Measurements from ENCODE around the gene WLS. TPM values are rescaled to one million over a fixed set of nuclear protein-coding genes. Genes with fewer than 3 reads are reported as not detected.

WLS gene
- total RNA-seq, 8 experiments from 2014 or later, result 13.4 to 430 (median 75.4) TPM

DNA sequence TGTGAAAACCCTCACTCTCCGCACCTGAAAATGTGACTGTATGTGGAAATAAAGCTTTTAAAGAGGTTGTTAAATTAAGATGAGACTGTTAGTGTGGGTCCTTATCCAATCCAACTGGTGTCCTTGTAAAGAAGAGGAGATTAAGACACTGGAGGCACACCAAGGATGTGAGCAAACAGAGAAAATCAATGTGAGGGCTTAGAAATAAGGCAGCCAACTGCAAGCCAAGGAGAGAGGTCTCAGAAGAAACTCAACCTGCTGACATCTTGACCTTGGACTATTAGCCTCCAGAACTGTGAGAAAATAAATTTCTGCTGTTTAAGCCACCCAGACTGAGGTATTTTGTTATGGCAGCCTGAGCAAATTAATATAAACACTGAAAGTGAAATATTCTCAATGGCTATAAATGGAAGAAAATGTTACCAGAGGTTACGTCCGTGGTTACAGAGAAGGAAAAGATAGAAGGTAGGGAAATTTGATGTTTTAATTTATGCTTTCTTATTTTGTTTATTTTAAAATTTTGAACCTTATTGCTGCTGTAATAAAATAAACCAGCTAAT, 22.4 kb upstream of the WLS start:
- H3K27ac ChIP-seq, result no peak overlapping the region
- no peak overlapping the region for H3K4me3 ChIP-seq
- in situ Hi-C loops (cut with MboI; ENCODE audit: low pct_unique_long_range_greater_than_20kb in 2 of 9, low sequenced_read_pairs in 9 of 9, unreplicated experiment in 9 of 9), result no loop called here
- no peaks in the 10 kb centered on the region for H3K4me1 ChIP-seq (replicated peaks in 1 of 2)
- WGBS, 10 experiments, result 73 to 98% (median 92%) methylated on average over 2 to 3 of the region's 3 CpGs
- no peak for ATAC-seq (replicated peaks in 6 of 8)

DNA sequence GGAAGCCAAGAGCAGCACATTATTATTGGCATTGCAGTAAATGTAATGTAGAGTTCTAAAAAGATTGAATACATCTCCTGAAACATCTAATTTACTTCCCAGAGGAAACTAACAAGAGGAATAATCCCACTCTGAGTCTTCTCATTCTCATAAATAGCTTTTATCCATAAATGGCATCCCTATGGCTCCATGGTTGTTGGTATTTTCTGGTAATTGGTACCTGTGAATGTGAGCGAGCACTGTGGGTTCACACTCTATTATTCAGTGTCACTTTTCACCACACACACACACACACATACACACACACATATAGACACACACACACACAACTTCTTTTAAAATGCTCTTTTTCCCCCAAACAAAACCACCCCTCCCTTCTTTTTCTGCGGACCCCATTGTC, 4.7 kb upstream of the WLS start:
- WGBS, 10 experiments, result 80 to 100% (median 83%) methylated on average over 1 to 2 of the region's 2 CpGs; no CpG with 5 or more reads in 2 of the 10 experiments
- Histone ChIP-seq H3K4me3 (no peak overlapping the region), H3K27ac (no peak overlapping the region), H3K4me1 (replicated peaks in 1 of 2) (no peaks in the 10 kb centered on the region)
- in situ Hi-C loops (cut with MboI; ENCODE audit: low pct_unique_long_range_greater_than_20kb in 2 of 9, low sequenced_read_pairs in 9 of 9, unreplicated experiment in 9 of 9), result no loop called here
- no peak for ATAC-seq (replicated peaks in 6 of 8)

DNA sequence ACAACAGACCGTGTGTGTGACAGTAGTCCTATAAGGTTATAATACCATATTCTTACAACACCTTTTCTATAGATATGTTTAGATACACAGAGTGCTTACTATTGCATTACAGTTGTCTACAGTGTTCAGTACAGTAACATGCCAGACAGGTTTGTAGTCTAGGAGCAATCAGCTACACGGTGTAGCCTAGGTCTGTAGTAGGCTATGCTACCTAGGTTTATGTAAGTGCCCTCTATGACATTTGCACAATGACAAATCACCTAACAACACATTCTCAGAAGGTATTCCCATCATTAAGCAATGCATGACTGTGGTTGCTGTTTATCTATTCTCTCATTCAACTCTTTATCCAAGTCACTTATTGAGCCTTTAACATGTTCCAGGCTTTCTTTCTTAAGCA, 1.8 kb upstream of the WLS start:
- Histone ChIP-seq H3K4me3 (no peak overlapping the region), H3K4me1 (replicated peaks in 1 of 2) (peaks cover 12 to 17% of the 10 kb centered on the region in 2 donors), H3K27ac (no peak overlapping the region)
- in situ Hi-C loops (cut with MboI; ENCODE audit: low pct_unique_long_range_greater_than_20kb in 2 of 9, low sequenced_read_pairs in 9 of 9, unreplicated experiment in 9 of 9), result no loop called here
- 69 to 100% (median 80%) methylated on average over 1 to 2 of the region's 2 CpGs for WGBS, 10 experiments
- no peak for ATAC-seq (replicated peaks in 6 of 8)

DNA sequence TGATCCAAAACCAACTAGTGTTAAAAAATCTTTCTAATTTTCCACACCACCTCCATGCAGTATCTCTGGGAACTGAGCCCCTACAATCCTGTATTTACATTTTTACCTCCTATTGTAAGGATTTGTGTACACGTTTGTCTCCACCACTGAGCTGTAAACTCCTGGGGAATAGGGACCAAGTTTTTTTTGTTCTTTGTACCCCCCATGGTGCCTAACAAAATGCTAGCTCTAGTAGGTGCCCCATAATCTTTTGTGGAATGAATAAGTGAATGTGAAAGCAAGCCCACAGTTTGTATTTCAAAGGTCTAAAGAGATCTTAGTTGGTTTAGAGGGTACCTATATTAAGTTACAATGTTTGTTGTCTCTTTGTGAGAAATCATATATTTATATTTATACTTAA, 879 bp upstream of the WLS start:
- 22 to 80% (median 46%) methylated on average over 1 of the region's 1 CpG; no CpG with 5 or more reads in 2 of the 10 experiments for WGBS, 10 experiments
- peaks cover 14 to 18% of the 10 kb centered on the region in 2 donors for H3K4me1 ChIP-seq (replicated peaks in 1 of 2)
- ATAC-seq (replicated peaks in 6 of 8), result no peak
- H3K27ac ChIP-seq, result no peak overlapping the region
- in situ Hi-C loops (cut with MboI; ENCODE audit: low pct_unique_long_range_greater_than_20kb in 2 of 9, low sequenced_read_pairs in 9 of 9, unreplicated experiment in 9 of 9), result no loop called here
- peak overlapping the region in 1 of 5 donors; percentile 55 for H3K4me3 ChIP-seq

DNA sequence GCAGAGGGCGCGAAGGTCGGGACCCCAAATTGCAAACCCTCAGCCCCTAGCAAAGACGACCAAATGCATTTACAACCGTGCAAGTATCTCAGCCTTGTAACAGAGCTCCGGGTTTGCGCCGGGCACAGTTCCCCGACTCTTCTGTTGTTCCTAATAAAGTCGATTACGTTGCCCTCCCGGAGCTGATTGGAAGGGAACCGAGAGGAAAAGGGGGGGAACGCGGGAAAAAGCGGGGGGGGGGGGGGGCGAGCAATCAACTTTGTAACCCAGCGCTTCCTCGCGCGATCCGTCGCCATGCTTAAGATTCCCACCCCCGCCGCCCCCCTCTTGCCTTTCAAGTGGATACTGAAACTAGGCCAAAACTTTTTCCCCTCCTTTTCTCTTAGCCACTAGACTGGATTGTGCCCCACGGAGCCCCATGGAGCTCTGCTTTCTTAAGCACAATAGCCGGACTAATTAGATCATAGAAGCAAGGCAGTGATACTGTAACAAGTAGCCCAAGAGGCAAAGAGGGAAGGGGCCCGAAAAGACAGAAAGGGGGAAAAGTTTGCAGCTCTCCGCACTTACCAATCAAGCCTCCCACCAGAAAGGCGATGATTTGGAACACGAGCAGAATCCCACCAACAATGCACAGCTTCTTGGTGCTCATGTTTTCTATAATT, 565 bp downstream of the WLS start:
- peaks cover 14 to 18% of the 10 kb centered on the region in 2 donors for H3K4me1 ChIP-seq (replicated peaks in 1 of 2)

DNA sequence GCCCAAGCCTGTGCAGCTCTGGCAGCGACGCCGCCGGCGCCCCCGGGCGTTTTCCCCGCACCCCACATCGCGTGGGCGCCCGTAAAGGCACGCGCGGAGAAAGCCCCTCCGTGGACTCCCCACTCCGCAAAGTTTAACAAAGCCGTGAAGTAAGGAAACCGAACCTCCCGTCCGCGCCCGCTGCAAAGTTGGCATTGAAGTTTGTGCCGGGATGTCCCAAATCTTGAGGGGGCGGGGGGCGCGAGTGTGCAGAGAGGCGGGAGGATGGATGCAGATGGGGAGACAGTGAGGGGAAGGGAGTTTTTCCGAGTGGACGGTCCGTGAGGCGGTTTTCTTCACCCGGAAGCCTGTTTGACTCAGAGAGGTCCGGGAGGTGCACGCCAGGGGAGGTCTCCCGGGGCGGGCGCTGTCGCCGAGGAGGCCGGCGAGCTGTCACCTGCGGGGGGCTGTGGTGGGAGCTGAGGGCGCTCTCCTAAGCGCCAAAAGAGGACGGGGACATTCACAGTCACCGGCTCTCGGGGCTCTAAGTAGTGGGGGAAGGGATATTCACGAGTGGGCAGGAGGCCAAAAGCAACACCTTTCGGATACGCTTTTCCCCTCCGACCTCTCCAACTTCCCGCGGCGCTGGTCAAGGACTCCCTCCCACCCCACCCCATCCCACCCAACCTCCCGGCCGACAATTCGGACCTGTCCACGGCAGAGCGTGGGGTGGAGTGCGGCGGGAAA, 1.3 kb downstream of the WLS start:
- 0 to 3% (median 1%) methylated on average over 3 to 11 of the region's 62 CpGs; no CpG with 5 or more reads in 6 of the 10 experiments for WGBS, 10 experiments
- ATAC-seq (replicated peaks in 6 of 8), result peak; percentile 14 to 47 (median 34)
- Histone ChIP-seq H3K4me1 (replicated peaks in 1 of 2) (peaks cover 14 to 18% of the 10 kb centered on the region in 2 donors), H3K4me3 (peak overlapping the region; percentile 39 to 71 (median 55)), H3K27ac (no peak overlapping the region)
- in situ Hi-C loops (cut with MboI; ENCODE audit: low pct_unique_long_range_greater_than_20kb in 2 of 9, low sequenced_read_pairs in 9 of 9, unreplicated experiment in 9 of 9), result no loop called here

More for the DNA sequence above, 565 bp downstream of the WLS start:
- Histone ChIP-seq H3K4me3 (peak overlapping the region; percentile 39 to 71 (median 55)), H3K27ac (no peak overlapping the region)
- in situ Hi-C loops (cut with MboI; ENCODE audit: low pct_unique_long_range_greater_than_20kb in 2 of 9, low sequenced_read_pairs in 9 of 9, unreplicated experiment in 9 of 9), result no loop called here
- WGBS, 10 experiments, result 0 to 6% (median 1%) methylated on average over 2 to 12 of the region's 31 CpGs; no CpG with 5 or more reads in 2 of the 10 experiments
- peak; percentile 15 to 68 (median 56) for ATAC-seq (replicated peaks in 6 of 8)

DNA sequence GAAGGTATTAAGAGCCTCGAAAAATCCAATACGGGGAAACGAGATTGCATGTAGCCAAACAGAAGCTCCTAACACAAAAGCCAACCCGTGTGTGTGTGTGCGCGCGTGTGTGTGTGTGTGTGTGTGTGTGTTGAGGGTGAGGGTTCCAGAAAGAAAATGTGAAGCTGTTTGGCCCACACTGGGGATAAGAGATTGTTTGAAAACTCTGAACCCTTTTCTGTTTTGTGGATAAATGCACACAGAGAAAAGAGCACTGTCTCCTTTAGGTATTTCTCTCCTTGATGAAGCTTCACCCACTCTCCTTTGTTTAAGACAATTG, 1.9 kb downstream of the WLS start:
- Histone ChIP-seq H3K4me3 (peak overlapping the region; percentile 39 to 71 (median 55)), H3K27ac (no peak overlapping the region), H3K4me1 (replicated peaks in 1 of 2) (peaks cover 14 to 18% of the 10 kb centered on the region in 2 donors)
- WGBS, 10 experiments, result 0 to 29% (median 6%) methylated on average over 1 to 7 of the region's 7 CpGs; no CpG with 5 or more reads in 4 of the 10 experiments
- in situ Hi-C loops (cut with MboI; ENCODE audit: low pct_unique_long_range_greater_than_20kb in 2 of 9, low sequenced_read_pairs in 9 of 9, unreplicated experiment in 9 of 9), result no loop called here
- ATAC-seq (replicated peaks in 6 of 8), result peak in 4 of 8 experiments; percentile 4 to 23 (median 10)

DNA sequence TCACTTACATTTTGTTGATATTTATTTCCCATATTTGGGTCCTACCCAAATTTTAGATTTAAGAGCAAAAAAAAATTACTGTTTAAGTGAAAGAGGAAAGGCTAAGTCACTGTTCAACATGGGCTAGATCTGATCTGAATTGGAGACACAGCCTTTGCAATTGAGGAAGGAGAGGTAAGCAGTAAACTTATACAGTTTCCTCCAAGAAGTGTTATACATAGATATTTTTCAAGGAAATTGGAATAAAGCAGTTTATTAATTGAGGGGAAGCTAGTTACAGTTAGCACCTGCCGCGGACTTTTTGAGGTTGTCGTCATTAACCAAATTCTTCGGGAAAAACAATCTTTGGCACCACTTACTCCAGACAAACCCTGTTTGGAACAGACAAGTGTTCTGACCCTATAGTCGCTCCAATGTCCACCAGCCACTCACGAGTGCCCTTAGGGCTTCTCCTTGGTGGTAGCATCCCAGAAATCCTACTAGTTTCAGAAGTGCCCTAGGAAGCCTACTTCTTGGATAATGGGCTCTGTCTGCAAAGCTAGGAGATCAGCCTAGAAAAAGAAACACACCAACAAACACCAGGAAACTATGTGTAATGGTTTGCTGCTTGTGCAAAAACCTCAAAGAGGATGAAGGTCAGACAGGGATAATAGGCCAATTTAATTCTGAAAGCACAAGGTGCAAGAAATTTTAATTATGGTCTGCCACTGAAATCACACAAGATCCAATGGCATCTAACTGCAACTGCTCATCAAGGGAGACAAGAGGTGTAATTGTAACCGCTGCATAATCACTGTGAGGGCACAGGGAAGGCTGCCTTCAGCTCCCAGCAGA, 2.5 kb downstream of the WLS start:
- H3K4me3 ChIP-seq, result peak overlapping the region; percentile 39 to 71 (median 55)
- ATAC-seq (replicated peaks in 6 of 8), result peak in 2 of 8 experiments; percentile 3 to 13
- in situ Hi-C loops (cut with MboI; ENCODE audit: low pct_unique_long_range_greater_than_20kb in 2 of 9, low sequenced_read_pairs in 9 of 9, unreplicated experiment in 9 of 9), result no loop called here
- no peak overlapping the region for H3K27ac ChIP-seq
- peaks cover 14 to 18% of the 10 kb centered on the region in 2 donors for H3K4me1 ChIP-seq (replicated peaks in 1 of 2)
- 17 to 94% (median 65%) methylated on average over 1 to 7 of the region's 7 CpGs; no CpG with 5 or more reads in 2 of the 10 experiments for WGBS, 10 experiments

DNA sequence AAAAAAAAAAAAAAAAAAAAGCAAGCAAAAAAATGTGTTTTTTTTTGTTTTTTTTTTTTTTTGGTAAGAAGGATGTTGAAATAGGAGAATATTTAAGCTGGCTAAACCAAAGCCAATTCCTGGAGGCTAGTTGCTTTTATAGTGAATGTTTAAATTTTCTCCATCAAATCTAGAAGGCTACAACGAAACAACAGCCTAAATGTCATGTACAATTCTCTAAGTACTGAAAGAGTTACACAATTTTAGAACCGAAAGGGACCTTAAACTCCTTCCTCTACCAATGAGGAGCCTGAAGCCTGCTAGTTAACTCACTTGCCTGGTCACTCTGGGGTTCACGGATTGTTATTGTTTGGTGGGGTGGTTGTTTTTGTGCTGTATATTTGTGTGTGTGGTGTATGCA, 3.5 kb downstream of the WLS start:
- Histone ChIP-seq H3K4me1 (replicated peaks in 1 of 2) (peaks cover 14 to 18% of the 10 kb centered on the region in 2 donors), H3K4me3 (no peak overlapping the region), H3K27ac (no peak overlapping the region)
- no peak for ATAC-seq (replicated peaks in 6 of 8)
- in situ Hi-C loops (cut with MboI; ENCODE audit: low pct_unique_long_range_greater_than_20kb in 2 of 9, low sequenced_read_pairs in 9 of 9, unreplicated experiment in 9 of 9), result no loop called here
- 40 to 86% (median 70%) methylated on average over 2 to 3 of the region's 3 CpGs; no CpG with 5 or more reads in 1 of the 10 experiments for WGBS, 10 experiments

DNA sequence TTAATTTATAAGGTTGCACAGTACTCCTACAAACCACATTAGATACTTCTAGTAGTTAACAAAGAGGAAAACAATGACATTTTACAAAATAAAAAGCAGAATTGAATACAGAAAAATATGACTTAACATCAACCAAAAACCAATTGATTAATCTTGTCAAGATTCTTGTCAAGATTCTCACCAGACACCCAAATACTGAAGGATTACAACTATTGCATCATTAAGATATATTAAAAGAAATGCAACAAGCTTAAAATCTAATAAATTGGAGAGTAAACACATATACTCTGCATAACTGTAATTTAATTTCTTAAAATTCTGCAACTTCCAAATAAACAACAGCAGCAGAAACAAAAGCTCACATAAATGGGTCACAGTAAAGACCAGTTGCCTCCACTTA, 4.7 kb downstream of the WLS start:
- Histone ChIP-seq H3K4me3 (no peak overlapping the region), H3K27ac (no peak overlapping the region), H3K4me1 (replicated peaks in 1 of 2) (peaks cover 14 to 18% of the 10 kb centered on the region in 2 donors)
- in situ Hi-C loops (cut with MboI; ENCODE audit: low pct_unique_long_range_greater_than_20kb in 2 of 9, low sequenced_read_pairs in 9 of 9, unreplicated experiment in 9 of 9), result no loop called here
- no peak for ATAC-seq (replicated peaks in 6 of 8)

DNA sequence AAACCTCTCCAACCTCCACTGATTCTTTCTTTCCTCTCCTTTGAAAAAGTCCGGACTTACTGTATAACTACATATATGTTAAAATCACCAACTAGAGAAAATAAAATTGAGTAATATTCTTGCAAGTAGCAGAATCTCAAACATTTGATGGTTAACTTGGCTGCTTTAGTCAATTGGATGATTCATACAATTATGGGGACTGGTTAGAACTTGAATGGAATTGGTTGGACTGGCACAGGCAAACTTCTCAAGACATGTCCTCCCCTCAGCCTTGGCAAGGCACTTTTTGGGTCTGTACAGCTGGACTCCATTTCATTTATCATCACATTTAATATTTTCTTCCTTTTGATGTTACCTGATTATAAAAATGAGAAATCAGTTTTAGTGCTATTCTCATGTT, 6.5 kb downstream of the WLS start:
- H3K4me1 ChIP-seq (replicated peaks in 1 of 2), result peaks cover 14 to 22% of the 10 kb centered on the region in 2 donors
- ATAC-seq (replicated peaks in 6 of 8), result no peak
- in situ Hi-C loops (cut with MboI; ENCODE audit: low pct_unique_long_range_greater_than_20kb in 2 of 9, low sequenced_read_pairs in 9 of 9, unreplicated experiment in 9 of 9), result no loop called here
- H3K4me3 ChIP-seq, result no peak overlapping the region
- WGBS, 10 experiments, result 80 to 100% (median 88%) methylated on average over 1 of the region's 1 CpG; no CpG with 5 or more reads in 3 of the 10 experiments
- no peak overlapping the region for H3K27ac ChIP-seq

DNA sequence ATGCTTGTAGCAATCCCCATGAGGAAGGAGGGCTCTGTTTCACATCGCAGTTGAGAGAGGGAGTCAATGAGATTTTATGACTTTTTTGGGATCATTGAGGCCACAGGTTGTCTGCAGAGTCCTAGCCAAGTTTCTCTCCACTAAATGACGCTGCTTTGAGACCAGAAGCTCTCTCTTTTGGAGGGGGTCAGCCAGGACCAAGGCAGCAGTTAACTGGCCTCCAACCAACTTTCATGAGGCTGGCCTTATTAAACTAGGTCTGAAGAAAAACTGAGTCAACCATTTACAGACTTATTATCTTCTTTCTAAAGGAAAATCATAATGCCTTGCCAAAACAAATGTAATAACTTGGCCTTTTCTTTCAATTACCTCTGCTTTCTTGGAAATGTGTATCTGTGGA, 8.6 kb downstream of the WLS start:
- no peak for ATAC-seq (replicated peaks in 6 of 8)
- 70 to 100% (median 100%) methylated on average over 2 of the region's 2 CpGs; no CpG with 5 or more reads in 3 of the 10 experiments for WGBS, 10 experiments
- Histone ChIP-seq H3K4me1 (replicated peaks in 1 of 2) (peaks cover 0 to 5% of the 10 kb centered on the region in 2 donors), H3K4me3 (no peak overlapping the region), H3K27ac (no peak overlapping the region)
- in situ Hi-C loops (cut with MboI; ENCODE audit: low pct_unique_long_range_greater_than_20kb in 2 of 9, low sequenced_read_pairs in 9 of 9, unreplicated experiment in 9 of 9), result no loop called here
